HEK293 (cell line): Measurements from ENCODE around the gene TXLNA.

ENCODE experiments used
- CTCF ChIA-PET: fragments of 350-600 bp; formaldehyde crosslinking; extraction: SDS; loops from one replicate; lab custom pipeline; 2021; ENCODE audit warnings: antibody characterized with exemption; lab: Yijun Ruan, JAX
- POLR2A ChIA-PET: fragments of 300-600 bp; formaldehyde crosslinking; extraction: SDS; loops from one replicate; lab custom pipeline; 2020; ENCODE audit warnings: antibody characterized with exemption, inconsistent platforms; lab: Yijun Ruan, JAX
- H3K27ac ChIP-seq: fragments of 200-500 bp; sonication (Bioruptor generic); 2 replicates; pipeline ENCODE4 v1.5.1; 2014; ENCODE audit warnings: low read depth, low read length, control low read depth, inconsistent platforms; ENCODE audit errors: extremely low read depth
- H3K36me3 ChIP-seq, 2 experiments: fragments of 200-500 bp in 1 of 2; sonication (Bioruptor generic) in 1 of 2; 1 replicate in 1 of 2; 2 replicates in 1 of 2; pipeline ENCODE4 v1.5.1; 2014 to 2017; ENCODE audit warnings: inconsistent platforms in 2 of 2, low read length in 2 of 2; ENCODE audit not compliant: control insufficient read depth in 2 of 2, insufficient read depth in 1 of 2
- H3K4me1 ChIP-seq: fragments of 200-500 bp; sonication (Bioruptor generic); 2 replicates; pipeline ENCODE4 v1.5.1; 2014; ENCODE audit warnings: mild to moderate bottlenecking, low read length, inconsistent platforms; ENCODE audit not compliant: control insufficient read depth, insufficient read depth
- H3K4me3 ChIP-seq: 2 replicates; pipeline ENCODE4 v1.5.1; 2011; ENCODE audit warnings: low read depth, mild to moderate bottlenecking, control low read depth, low read length, moderate library complexity
- H3K9me3 ChIP-seq: fragments of 200-500 bp; sonication (Bioruptor generic); 2 replicates; pipeline ENCODE4 v1.5.1; 2014; ENCODE audit warnings: low read depth, low read length, inconsistent platforms; ENCODE audit not compliant: control insufficient read depth, insufficient read depth
- BCL11B ChIP-seq: fragments of 450-650 bp; formaldehyde crosslinking; IDR thresholded peaks from 2 replicates; pipeline ENCODE4 v1.5.1; 2016; ENCODE audit warnings: low read depth, missing biosample characterization, missing genetic modification characterization
- GLIS1 ChIP-seq: fragments of 450-650 bp; formaldehyde crosslinking; IDR thresholded peaks from 2 replicates; pipeline ENCODE4 v1.5.1; 2016; ENCODE audit warnings: missing biosample characterization, missing genetic modification characterization
- PRDM1 ChIP-seq: fragments of 450-650 bp; formaldehyde crosslinking; IDR thresholded peaks from 2 replicates; pipeline ENCODE4; 2016; ENCODE audit warnings: missing biosample characterization, missing genetic modification characterization
- TCF7L2 ChIP-seq: IDR thresholded peaks from 2 replicates; pipeline ENCODE4 v1.6.1; 2011; ENCODE audit warnings: low read depth, mild to moderate bottlenecking, inconsistent platforms, low read length, moderate library complexity, borderline replicate concordance
- YY2 ChIP-seq: fragments of 450-650 bp; formaldehyde crosslinking; IDR thresholded peaks from 2 replicates; pipeline ENCODE4 v1.5.1; 2016; ENCODE audit warnings: missing biosample characterization, missing genetic modification characterization
- ZIC2 ChIP-seq: fragments of 450-650 bp; formaldehyde crosslinking; IDR thresholded peaks from 2 replicates; pipeline ENCODE4 v1.5.1; 2016; ENCODE audit warnings: missing biosample characterization, missing genetic modification characterization
- ZNF10 ChIP-seq: fragments of 450-650 bp; formaldehyde crosslinking; IDR thresholded peaks from 2 replicates; pipeline ENCODE4 v1.5.1; 2017; ENCODE audit warnings: missing biosample characterization, missing genetic modification characterization
- ZNF114 ChIP-seq: fragments of 450-650 bp; formaldehyde crosslinking; IDR thresholded peaks from 2 replicates; pipeline ENCODE4 v1.5.0; 2017; ENCODE audit warnings: missing biosample characterization, missing genetic modification characterization
- ZNF140 ChIP-seq: fragments of 450-650 bp; formaldehyde crosslinking; IDR thresholded peaks from 2 replicates; pipeline ENCODE4 v1.5.1; 2016; ENCODE audit warnings: missing biosample characterization, missing genetic modification characterization
- ZNF169 ChIP-seq: fragments of 450-650 bp; formaldehyde crosslinking; IDR thresholded peaks from 2 replicates; pipeline ENCODE4 v1.5.1; 2016; ENCODE audit warnings: missing biosample characterization, missing genetic modification characterization
- ZNF274 ChIP-seq, 2 experiments: fragments of 200-500 bp in 1 of 2; fragments of 450-650 bp in 1 of 2; sonication (Bioruptor generic) in 1 of 2; formaldehyde crosslinking in 1 of 2; IDR thresholded peaks; 2 replicates each; pipeline versions ENCODE4 v1.5.1 to v1.6.1; 2014 to 2016; ENCODE audit warnings: borderline replicate concordance in 1 of 2, inconsistent platforms in 1 of 2, low read length in 1 of 2, missing biosample characterization in 1 of 2, missing genetic modification characterization in 1 of 2
- ZNF350 ChIP-seq: fragments of 450-650 bp; formaldehyde crosslinking; IDR thresholded peaks from 2 replicates; pipeline ENCODE4 v1.5.0; 2017; ENCODE audit warnings: missing biosample characterization, mild to moderate bottlenecking, missing genetic modification characterization
- ZNF394 ChIP-seq: fragments of 450-650 bp; formaldehyde crosslinking; IDR thresholded peaks from 2 replicates; pipeline ENCODE4 v1.5.1; 2016; ENCODE audit warnings: missing biosample characterization, missing genetic modification characterization, mild to moderate bottlenecking, moderate library complexity, borderline replicate concordance
- ZNF501 ChIP-seq: fragments of 450-650 bp; formaldehyde crosslinking; IDR thresholded peaks from 2 replicates; pipeline ENCODE4 v1.5.1; 2016; ENCODE audit warnings: missing biosample characterization, missing genetic modification characterization
- ZNF510 ChIP-seq: fragments of 450-650 bp; formaldehyde crosslinking; IDR thresholded peaks from 2 replicates; pipeline ENCODE4 v1.5.1; 2018; ENCODE audit warnings: mild to moderate bottlenecking, missing genetic modification characterization, missing biosample characterization; ENCODE audit not compliant: insufficient replicate concordance
- ZNF585B ChIP-seq: fragments of 450-650 bp; formaldehyde crosslinking; IDR thresholded peaks from 2 replicates; pipeline ENCODE4 v1.5.1; 2016; ENCODE audit warnings: missing biosample characterization, missing genetic modification characterization
- ZNF600 ChIP-seq: fragments of 450-650 bp; formaldehyde crosslinking; IDR thresholded peaks from 2 replicates; pipeline ENCODE4 v1.5.1; 2016; ENCODE audit warnings: missing biosample characterization, missing genetic modification characterization
- ZNF623 ChIP-seq: fragments of 450-650 bp; formaldehyde crosslinking; IDR thresholded peaks from 2 replicates; pipeline ENCODE4 v1.5.1; 2016; ENCODE audit warnings: missing biosample characterization, missing genetic modification characterization
- ZNF654 ChIP-seq: fragments of 450-650 bp; formaldehyde crosslinking; IDR thresholded peaks from 2 replicates; pipeline ENCODE4 v1.5.1; 2016; ENCODE audit warnings: low read depth, missing biosample characterization, missing genetic modification characterization
- ZNF677 ChIP-seq: fragments of 450-650 bp; IDR thresholded peaks from 2 replicates; pipeline ENCODE4 v1.5.0; 2018; ENCODE audit warnings: missing biosample characterization, mild to moderate bottlenecking, missing genetic modification characterization, moderate library complexity
- TF ChIP-seq, protein P1 (sequence below): fragments of 450-650 bp; formaldehyde crosslinking; IDR thresholded peaks from 2 replicates; pipeline ENCODE4 v1.5.1; 2016; ENCODE audit warnings: missing biosample characterization, missing genetic modification characterization

Gene TXLNA

GRCh38 chr1:32199043-32199716, 19.7 kb downstream of the TXLNA start:
- Histone ChIP-seq H3K27ac (no peak overlapping the region), H3K4me3 (no peak overlapping the region), H3K9me3 (no peaks in the 10 kb centered on the region), H3K4me1 (no peaks in the 10 kb centered on the region; the same call in 1 of the 2 replicates), H3K36me3 (peaks cover 0 to 60% of the 10 kb centered on the region in 2 experiments; a peak in 1 of 3 replicates)
- ChIA-PET CTCF (interaction anchor here (0.7 kb wide), 1 partner anchor 11 kb away, joined by 4 read pairs; no protein-coding TSS in a partner anchor), POLR2A (interaction anchor here (1.2 to 5.0 kb wide), 5 partner anchors 10 to 137 kb away, joined by 4 to 25 read pairs (median 8); partner anchors contain the start of genes DCDC2B, MARCKSL1 and TXLNA)
- 0 out of 2 replicates have a peak, but pooled peaks have one; percentile 12 for TF ChIP-seq ZNF394 (tag by site-specific recombination)
- peak; percentile 34; the same call in 1 of the 2 replicates for TF ChIP-seq GLIS1 (tag by site-specific recombination)
- TF ChIP-seq ZNF274 (IDR thresholded peaks at IDR 0.05; ENCODE audit: low read length) = no peak
- TF ChIP-seq ZNF274 (tag by site-specific recombination; IDR thresholded peaks at IDR 0.05; ENCODE audit: borderline replicate concordance) = no peak
- TF ChIP-seq ZNF654 (tag by site-specific recombination) = no peak
- no peak for TF ChIP-seq ZNF510 (tag by site-specific recombination)
- TF ChIP-seq, protein P1, sequence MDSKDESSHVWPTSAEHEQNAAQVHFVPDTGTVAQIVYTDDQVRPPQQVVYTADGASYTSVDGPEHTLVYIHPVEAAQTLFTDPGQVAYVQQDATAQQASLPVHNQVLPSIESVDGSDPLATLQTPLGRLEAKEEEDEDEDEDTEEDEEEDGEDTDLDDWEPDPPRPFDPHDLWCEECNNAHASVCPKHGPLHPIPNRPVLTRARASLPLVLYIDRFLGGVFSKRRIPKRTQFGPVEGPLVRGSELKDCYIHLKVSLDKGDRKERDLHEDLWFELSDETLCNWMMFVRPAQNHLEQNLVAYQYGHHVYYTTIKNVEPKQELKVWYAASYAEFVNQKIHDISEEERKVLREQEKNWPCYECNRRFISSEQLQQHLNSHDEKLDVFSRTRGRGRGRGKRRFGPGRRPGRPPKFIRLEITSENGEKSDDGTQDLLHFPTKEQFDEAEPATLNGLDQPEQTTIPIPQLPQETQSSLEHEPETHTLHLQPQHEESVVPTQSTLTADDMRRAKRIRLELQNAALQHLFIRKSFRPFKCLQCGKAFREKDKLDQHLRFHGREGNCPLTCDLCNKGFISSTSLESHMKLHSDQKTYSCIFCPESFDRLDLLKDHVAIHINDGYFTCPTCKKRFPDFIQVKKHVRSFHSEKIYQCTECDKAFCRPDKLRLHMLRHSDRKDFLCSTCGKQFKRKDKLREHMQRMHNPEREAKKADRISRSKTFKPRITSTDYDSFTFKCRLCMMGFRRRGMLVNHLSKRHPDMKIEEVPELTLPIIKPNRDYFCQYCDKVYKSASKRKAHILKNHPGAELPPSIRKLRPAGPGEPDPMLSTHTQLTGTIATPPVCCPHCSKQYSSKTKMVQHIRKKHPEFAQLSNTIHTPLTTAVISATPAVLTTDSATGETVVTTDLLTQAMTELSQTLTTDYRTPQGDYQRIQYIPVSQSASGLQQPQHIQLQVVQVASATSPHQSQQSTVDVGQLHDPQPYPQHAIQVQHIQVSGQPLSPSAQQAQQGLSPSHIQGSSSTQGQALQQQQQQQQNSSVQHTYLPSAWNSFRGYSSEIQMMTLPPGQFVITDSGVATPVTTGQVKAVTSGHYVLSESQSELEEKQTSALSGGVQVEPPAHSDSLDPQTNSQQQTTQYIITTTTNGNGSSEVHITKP (tag by site-specific recombination) = peak; percentile 42; the same call in 1 of the 2 replicates
- no peak for TF ChIP-seq ZNF169
- TF ChIP-seq ZIC2 (tag by site-specific recombination) = peak; percentile 54
- TF ChIP-seq ZNF623 (tag by site-specific recombination) = no peak
- no peak for TF ChIP-seq ZNF677 (tag by site-specific recombination)

GRCh38 chr1:32199717-32200072, 20.2 kb downstream of the TXLNA start:
- POLR2A ChIA-PET = interaction anchor here (0.6 to 5.0 kb wide), 8 partner anchors 9 to 136 kb away, joined by 4 to 25 read pairs (median 8); partner anchors contain the start of genes DCDC2B, KPNA6, MARCKSL1 and TXLNA
- H3K4me3 ChIP-seq = no peak overlapping the region

More at GRCh38 chr1:32199717-32200072, 20.2 kb downstream of the TXLNA start:
- CTCF ChIA-PET = interaction anchor here (0.8 kb wide), 1 partner anchor 49 kb away, joined by 4 read pairs; no protein-coding TSS in a partner anchor
- no peaks in the 10 kb centered on the region; the same call in 1 of the 2 replicates for H3K4me1 ChIP-seq
- H3K27ac ChIP-seq = no peak overlapping the region
- peaks cover 0 to 60% of the 10 kb centered on the region in 2 experiments; a peak in 1 of 3 replicates for H3K36me3 ChIP-seq
- TF ChIP-seq PRDM1 (tag by site-specific recombination) = no peak
- TF ChIP-seq TCF7L2 = no peak
- TF ChIP-seq ZNF10 (tag by site-specific recombination) = 0 out of 2 replicates have a peak, but pooled peaks have one; percentile 71
- no peak for TF ChIP-seq ZNF585B (tag by site-specific recombination)
- TF ChIP-seq ZNF114 = no peak
- no peak for TF ChIP-seq ZNF501 (tag by site-specific recombination)
- TF ChIP-seq BCL11B (tag by site-specific recombination) = no peak
- TF ChIP-seq ZNF600 (tag by site-specific recombination) = peak; percentile 33; the same call in 1 of the 2 replicates
- TF ChIP-seq YY2 (tag by site-specific recombination) = no peak
- TF ChIP-seq ZNF350 (tag by site-specific recombination) = no peak
- TF ChIP-seq ZNF140 (tag by site-specific recombination) = no peak
- no peaks in the 10 kb centered on the region for H3K9me3 ChIP-seq
